Liver (tissue), 3 donors: ENCODE measurements around the gene KIAA0513.

Experiments used
- CTCF ChIP-seq: fragments of 150-350 bp; IDR thresholded peaks from 2 replicates; pipeline ENCODE4 v1.5.1; 2017; ENCODE audit warnings: improper control_type of control experiment, low read depth, low read length; ENCODE audit not compliant: missing input control
- EGR1 ChIP-seq, 2 donors: IDR thresholded peaks; 2 replicates each; pipeline ENCODE4 v1.6.1; 2016 to 2018; ENCODE audit warnings: antibody characterized with exemption in 2 of 2, low read depth in 2 of 2
- GABPA ChIP-seq, 2 donors: IDR thresholded peaks in 1 of 2; conservative IDR thresholded peaks in 1 of 2; 2 replicates each; pipeline ENCODE4 v1.6.1; 2016; ENCODE audit warnings: antibody characterized with exemption in 2 of 2, mild to moderate bottlenecking in 1 of 2, moderate library complexity in 1 of 2
- HNF4G ChIP-seq: IDR thresholded peaks from 2 replicates; pipeline ENCODE4 v1.6.1; 2016; ENCODE audit warnings: antibody characterized with exemption
- JUND ChIP-seq, 2 donors: IDR thresholded peaks; 2 replicates each; pipeline ENCODE4 v1.6.1; 2016; ENCODE audit warnings: antibody characterized with exemption in 2 of 2
- RAD21 ChIP-seq, 2 donors: IDR thresholded peaks; 2 replicates each; pipeline ENCODE4 v1.6.1; 2016; ENCODE audit warnings: antibody characterized with exemption in 2 of 2, mild to moderate bottlenecking in 2 of 2
- REST ChIP-seq: IDR thresholded peaks from 2 replicates; pipeline ENCODE4 v1.6.1; 2016; ENCODE audit warnings: antibody characterized with exemption, mild to moderate bottlenecking
- YY1 ChIP-seq: IDR thresholded peaks from 2 replicates; pipeline ENCODE4 v1.6.1; 2016; ENCODE audit warnings: antibody characterized with exemption, mild to moderate bottlenecking
- donor health status: healthy.
- donor health status: healthy.

GRCh38 chr16:85134076-85134788, 106.6 kb downstream of the KIAA0513 start:
- TF ChIP-seq EGR1 (IDR thresholded peaks at IDR 0.05; ENCODE audit: low read depth in 2 of 2) (no peak), CTCF (no peak), HNF4G (no peak), REST (no peak), YY1 (no peak), RAD21 (IDR thresholded peaks at IDR 0.05) (no peak), GABPA (IDR thresholded peaks at IDR 0.05 in 1 of 2, conservative IDR thresholded peaks at IDR 0.05 in 1 of 2) (no peak), JUND (IDR thresholded peaks at IDR 0.05) (no peak)
